ENCODE results near the gene CUEDC1.

- TF ChIP-seq CTCF (conservative IDR thresholded peaks at IDR 0.05) = no peak
- TF ChIP-seq EZH2 (IDR thresholded peaks at IDR 0.05; ENCODE audit: low read depth) = no peak
These were observed 55.8 kb downstream of the CUEDC1 start for GRCh38 chr17:57899391-57899790.

Data from PC-9 (cell line).